22Rv1 (cell line): ENCODE results near the gene CXCR6.
A peak's percentile ranks its signal among the peaks of the same experiment; 100 is the strongest.

Experiments
- H3K27ac ChIP-seq: fragments of 450-650 bp; 2 replicates; pipeline ENCODE4 v1.5.1; 2017
- CTCF ChIP-seq: fragments of 450-650 bp; IDR thresholded peaks from 2 replicates; pipeline ENCODE4 v1.5.1; 2017; ENCODE audit warnings: mild to moderate bottlenecking
- ZFX ChIP-seq: fragments of 450-650 bp; IDR thresholded peaks from 2 replicates; pipeline ENCODE4 v1.6.1; 2017; ENCODE audit warnings: antibody characterized with exemption, borderline replicate concordance

CXCR6 gene

GRCh38 chr3:45988804-45989203 lies 45.5 kb downstream of the CXCR6 start:
- H3K27ac ChIP-seq, result no peak overlapping the region; the same call in 1 of the 2 replicates
- TF ChIP-seq ZFX, result no peak
- TF ChIP-seq CTCF, result no peak

GRCh38 chr3:45990181-45990580 lies 46.9 kb downstream of the CXCR6 start:
- no peak for TF ChIP-seq CTCF
- TF ChIP-seq ZFX, result no peak
- no peak overlapping the region for H3K27ac ChIP-seq

GRCh38 chr3:45991341-45991740 lies 48.1 kb downstream of the CXCR6 start:
- TF ChIP-seq CTCF (no peak), ZFX (no peak)
- no peak overlapping the region for H3K27ac ChIP-seq

GRCh38 chr3:45992133-45992729 lies 49.0 kb downstream of the CXCR6 start:
- H3K27ac ChIP-seq, result no peak overlapping the region
- TF ChIP-seq CTCF (no peak), ZFX (no peak)

DNA sequence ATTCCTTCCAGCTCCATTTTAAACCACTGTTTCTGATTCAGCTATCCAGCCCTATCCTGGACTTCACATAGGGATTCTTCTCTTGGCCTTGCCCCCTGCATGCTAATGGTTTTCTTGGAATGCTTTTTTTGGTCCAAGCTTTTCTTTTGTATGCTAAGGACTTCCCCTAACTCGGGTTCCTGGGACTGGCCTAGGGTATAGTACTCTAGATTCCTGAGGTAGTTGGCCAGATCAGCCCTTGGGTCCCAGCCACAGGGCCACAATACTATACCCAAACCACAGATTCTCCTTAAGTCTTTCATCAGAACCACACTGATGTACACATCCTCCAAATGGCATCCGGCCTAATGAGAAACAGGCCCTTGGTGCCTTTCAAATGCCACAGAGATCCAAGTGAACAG lies 49.6 kb downstream of the CXCR6 start:
- TF ChIP-seq CTCF (no peak), ZFX (no peak)
- H3K27ac ChIP-seq, result no peak overlapping the region

GRCh38 chr3:45993421-45994027 lies 50.3 kb downstream of the CXCR6 start:
- no peak overlapping the region for H3K27ac ChIP-seq
- no peak for TF ChIP-seq CTCF
- no peak for TF ChIP-seq ZFX

- TF ChIP-seq CTCF, result no peak
- no peak for TF ChIP-seq ZFX
- H3K27ac ChIP-seq, result peak overlapping the region; percentile 69
Observed at GRCh38 chr3:45994419-45995235, 51.4 kb downstream of the CXCR6 start.
